HG02610 (cell line): ENCODE measurements around the gene MRPL40.
"Not testable (repeated sequence)": the region's sequence is repeated elsewhere in the genome, so short reads cannot be mapped to it uniquely, and the experiment has no call there.

Source experiments
- ATAC-seq: cut with Tn5 transposase; IDR thresholded peaks from one replicate; pipeline ENCODE4 v1.9.1; 2021; ENCODE audit warnings: mild to moderate bottlenecking, moderate library complexity; ENCODE audit not compliant: unreplicated experiment

Gene MRPL40

DNA sequence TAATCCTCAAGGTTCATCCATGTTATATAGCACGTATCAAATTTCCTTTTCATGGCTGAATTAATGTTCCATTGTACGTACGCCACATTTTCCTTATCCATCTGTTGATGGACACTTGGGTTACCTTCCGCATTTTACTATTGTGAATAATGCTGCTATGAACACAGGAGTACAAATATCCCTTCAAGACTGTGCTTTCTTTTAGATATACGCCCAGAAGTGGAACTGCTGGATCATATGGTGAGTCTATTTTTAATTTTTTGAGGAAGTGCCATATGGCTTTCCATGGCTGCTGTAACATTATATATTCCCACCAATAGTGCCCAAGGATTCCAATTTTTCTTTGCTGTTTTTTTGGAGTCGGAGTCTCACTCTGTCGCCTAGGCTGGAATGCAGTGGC is 6.0 kb downstream of the MRPL40 start:
- ATAC-seq = no peak

DNA sequence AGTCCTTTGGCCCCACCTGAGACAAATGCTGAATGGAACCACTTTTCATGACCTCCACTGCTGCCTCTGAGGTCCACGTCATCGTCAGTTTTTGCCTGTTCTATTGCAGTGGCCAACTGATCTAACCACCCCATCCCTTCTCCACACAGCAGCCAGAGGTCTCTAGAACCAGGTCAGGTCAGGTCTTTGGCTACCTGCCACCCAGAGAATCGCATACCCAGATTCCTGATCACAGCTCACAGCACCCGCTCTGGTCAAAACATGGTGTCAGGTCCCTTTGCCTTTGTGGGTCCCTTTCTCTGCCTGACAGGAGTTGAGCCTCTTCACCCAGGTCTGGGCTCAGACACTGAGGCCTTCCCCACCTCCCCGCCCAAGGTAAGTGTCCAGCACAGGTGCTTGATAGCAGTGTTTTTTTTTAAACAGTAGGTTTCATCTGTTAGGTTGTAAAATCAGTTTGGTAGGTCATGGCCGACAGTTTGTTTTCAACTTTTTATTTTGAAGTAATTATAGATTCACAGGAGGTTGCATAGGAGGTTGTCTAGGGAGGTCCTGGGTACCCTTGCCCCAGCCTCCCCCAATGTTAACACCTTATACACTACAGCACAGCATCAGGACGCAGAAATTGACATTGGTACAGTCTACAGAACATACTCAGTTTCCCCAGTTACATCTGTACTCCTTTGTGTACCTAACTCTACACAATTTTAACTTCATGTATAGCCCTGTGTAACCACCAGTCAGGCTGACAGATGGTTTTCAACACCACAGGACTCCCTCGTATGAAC is 8.3 kb downstream of the MRPL40 start:
- ATAC-seq = no peak

DNA sequence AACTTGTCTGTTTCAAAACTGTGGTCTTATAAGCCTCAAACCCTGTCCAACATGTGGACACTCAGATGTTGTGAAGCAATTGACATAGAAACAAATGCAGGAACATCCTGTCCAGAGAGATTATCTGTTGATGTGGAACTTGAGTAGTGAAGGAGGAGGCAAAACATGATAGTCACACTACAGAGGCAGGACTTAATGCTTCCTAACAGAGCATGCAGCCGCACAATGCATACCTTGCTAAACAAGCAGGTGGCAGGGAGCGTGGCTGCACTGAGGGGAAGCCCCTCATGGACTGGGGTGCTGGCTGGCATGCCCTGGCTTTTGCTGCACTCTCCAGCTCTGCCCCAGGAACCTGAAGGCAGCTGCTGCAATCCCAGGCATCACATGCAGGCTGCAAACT is 9.8 kb downstream of the MRPL40 start:
- no peak for ATAC-seq

DNA sequence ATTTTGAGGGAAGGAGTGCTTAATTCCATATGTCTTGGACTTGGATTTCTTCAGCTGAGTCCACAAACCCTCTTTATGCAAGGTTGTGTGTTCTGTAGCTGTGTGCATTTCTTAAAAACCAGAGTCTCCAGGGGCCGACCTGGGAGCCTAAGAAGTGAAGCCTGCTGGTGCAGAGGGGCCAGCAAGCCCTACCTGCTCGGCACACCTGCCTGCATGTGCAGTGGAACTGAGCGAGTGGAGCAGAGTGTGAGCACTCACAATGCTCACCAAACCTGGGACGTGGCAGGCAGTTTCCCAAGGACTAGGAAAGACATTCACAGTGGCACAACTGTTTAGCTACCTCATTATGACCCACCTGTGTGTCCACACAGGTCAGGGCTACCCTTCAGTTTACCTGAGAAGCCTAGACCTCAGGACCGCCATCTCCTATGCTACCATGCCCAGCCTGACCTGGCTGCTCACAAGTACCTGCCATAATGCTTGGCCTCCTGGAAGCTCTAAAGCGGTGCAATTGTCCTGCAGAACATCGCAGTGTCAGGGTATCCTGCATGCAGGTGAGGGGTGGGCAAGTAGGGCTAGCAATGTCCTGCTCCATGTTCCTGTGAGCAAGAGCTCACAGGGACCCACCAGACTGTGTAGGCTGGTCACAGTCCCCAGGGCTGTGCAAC is 11.3 kb downstream of the MRPL40 start:
- no peak for ATAC-seq

DNA sequence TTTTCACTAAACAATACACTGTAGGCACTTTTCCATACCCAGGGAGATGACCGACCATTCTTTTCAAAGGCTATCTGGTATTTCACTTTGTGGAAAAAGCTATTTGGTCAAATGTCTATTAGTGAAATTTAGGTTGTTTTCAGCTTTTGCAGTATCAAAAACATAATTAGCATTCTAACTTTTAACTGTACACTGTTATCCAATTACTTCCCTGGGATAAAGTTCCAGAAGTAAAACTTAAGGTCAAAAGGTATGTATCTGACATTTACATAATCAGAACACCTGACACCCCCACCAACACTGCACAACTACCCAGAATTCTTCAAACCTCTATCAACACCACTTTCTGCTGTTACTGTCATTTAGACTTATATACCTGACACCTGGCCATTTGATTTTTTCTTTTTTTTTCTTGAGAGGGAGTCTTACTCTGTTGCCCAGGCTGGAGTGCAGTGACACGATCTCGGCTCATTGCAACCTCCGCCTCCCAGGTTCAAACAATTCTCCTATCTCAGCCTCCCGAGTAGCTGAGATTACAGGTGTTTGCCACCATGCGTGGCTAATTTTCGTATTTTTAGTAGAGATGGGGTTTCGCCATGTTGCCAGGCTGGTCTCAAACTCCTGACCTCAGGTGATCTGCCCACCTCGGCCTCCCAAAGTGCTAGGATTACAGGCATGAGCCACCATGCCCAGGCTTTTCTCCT is 13.1 kb downstream of the MRPL40 start:
- not testable (repeated sequence) for ATAC-seq

DNA sequence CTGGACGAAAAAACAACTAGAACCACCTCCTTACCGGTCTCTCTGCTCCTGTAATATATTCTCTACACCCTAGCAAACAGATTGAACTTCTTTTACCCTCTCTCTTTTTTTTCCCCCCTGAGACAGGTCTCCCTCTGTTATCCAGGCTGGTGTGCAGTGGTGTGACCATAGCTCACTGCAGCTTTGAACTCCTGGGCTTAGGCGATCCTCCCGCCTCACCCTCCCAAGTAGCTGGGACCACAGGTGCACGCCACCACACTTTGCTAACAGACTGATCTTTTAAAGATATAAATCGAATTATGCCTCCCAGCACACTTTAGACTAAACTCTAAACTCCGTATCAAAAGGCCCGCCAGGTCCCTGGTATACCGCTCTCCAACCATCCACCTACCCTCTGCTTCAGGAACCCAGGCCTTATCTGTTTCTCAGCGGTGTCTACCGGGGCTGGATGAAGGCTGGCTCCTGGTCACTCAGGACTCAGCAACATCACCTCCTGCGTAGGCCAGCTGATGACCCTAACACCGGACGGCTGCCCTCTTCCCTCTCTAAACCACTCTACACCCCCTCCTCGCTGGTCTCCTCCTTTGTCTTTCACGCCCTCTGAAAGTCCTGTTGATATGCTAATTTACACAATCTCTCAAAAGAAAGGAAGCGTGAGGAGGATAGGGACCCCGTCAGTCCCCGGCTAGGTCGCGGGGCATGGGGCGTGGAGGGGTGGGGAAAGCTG is 14.4 kb downstream of the MRPL40 start:
- ATAC-seq = no peak

DNA sequence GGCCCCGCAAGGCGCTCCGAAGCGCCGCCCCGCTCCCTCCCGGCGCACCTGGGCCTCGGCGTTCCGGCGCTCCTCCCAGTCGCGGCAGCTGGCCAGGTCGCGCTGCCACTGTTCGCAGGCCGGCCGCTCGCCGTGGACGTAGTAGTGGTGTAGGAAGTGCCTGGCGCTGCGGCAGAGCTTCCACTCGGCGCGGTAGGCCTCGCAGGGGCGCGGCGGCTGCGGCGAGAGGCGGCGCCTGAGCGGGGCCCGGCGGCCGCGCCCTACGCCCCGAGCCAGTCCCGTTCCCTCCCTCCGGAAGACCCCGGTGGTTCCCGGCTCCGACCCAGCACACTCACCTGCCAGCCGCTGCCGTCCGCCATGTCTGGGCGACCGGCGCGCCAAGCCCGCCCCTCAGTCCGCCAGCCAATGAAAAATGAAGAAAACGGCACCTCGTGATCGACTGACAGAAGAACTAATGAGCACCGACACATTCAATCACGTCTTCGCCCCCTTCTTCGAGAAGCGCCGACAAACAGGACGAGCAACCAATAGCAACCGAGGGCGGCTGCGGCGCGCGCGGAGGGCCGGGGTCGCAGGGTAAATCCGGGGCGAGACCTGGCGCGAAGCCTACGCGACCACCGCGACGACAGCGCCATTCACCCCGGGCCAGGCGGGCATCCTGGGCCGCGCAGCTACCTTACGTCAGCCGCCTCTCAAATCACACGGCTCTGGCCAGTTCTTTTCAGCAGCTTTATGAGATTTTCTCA is 15.2 kb downstream of the MRPL40 start, which contains the start of gene C22orf39:
TSS of gene C22orf39 (minus strand) at position 382 of the 746 bp plus-strand sequence. CDS start at position 359, 23 bp downstream.
- peak; percentile 77 for ATAC-seq

DNA sequence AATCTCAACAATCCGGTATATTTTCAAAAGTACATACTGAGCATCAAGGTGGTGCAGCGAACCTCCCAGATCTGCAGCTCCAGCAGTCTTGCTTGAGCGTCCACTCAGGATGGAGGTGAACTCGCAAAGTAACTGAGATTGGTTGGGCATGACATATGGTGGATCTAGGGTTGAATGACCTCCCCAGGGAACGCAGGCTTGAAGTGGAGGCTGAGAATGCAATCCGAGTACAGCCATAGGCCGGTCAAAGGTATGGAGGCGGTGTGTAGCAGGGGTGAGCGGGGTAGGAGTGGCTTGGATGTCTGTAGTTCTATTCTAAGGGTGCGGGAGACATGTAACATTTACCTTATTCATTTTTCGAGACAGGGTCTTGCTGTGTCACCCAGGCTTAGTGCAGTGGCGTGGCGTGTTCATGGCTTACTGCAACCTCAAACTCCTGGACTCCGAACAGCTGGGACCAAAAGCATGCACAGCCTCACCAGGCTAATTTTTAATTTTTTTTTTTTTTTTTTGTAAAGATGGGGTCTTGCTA is 15.8 kb downstream of the MRPL40 start:
- ATAC-seq = peak; percentile 36

DNA sequence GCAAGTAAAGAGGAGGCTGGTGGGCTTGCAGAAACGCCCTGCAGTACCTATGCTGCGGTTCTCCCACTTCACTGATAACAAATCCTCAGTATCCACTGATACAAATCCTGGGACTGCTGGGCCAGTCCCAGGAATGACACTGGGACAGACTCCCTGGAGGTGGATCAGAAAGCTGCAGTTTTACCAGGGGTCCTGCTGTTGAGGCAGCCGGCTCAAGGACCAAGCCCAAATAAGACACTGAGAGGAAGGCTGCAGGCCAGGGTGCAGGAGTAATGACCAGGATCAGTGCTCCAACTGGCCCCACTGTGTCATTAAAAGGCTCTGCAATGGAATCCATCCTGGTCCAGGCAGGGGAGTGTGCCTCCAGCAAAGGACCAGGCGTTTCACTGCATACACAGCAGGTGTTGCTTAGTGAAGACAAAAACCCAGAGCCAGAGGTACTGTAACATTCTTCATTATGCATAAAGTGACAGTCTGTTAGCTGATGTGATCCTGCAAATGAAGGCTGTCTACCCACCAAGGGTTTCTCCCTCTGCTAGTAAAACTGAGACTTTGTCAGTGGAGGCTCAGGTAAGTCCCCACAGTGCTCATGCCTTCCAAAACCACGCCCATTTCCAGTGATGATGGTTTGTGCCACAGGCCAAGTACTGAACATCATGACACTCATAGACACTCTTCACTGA is 16.5 kb downstream of the MRPL40 start:
- ATAC-seq = peak; percentile 32

DNA sequence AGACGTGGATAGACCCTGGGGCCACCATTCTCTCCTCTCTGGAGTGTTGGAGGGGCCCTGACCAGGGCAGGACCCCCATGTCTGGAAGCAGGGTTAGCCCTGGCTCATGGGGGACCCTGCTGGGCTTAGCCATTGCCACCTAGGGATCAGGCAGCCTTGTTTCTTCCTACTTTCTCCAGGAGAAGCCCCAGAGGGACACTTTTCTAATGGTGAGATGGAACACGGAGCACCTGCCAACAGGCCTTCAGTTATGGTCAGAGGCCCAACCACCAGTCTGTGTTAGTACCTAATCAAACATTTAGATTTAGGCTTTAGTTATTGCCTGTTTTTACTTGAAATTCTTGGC is 17.1 kb downstream of the MRPL40 start:
- ATAC-seq = no peak

DNA sequence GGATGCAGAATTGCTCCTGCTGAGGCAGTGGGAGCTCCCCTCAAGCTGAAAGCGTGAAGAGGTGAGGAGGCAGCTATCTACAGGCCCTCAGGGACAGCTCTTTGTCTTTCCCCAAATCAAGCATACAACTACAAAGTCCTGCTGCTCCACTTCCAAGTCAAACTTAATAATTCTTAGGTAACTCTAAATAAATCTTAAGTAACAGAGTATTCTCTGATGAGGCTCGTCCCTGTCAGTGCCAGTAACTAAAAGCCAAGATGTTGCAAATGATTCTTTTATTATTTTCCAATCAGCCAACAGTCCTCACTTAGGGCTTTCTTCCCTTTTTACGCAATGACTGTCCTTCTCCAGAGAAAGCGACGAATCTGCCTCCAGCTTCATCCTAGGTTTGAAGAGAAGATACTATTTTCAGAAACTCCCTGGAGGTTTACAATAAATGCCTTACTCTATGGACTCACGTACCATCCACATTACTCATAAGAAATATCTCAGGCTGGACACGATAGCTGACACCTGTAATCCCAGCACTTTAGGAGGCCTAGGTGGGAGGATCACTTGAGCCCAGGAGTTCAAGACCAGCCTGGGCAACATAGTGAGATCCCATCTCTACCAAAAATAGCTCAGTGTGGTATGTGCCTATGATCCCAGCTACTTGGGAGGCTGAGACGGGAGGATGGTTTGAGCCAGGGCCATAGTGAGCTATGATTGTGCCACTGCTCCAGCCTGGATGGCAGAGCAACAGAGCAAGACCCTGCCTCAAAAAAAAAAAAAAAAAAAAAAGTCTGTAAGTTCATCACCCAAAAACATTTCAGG is 18.2 kb downstream of the MRPL40 start:
- no peak for ATAC-seq

DNA sequence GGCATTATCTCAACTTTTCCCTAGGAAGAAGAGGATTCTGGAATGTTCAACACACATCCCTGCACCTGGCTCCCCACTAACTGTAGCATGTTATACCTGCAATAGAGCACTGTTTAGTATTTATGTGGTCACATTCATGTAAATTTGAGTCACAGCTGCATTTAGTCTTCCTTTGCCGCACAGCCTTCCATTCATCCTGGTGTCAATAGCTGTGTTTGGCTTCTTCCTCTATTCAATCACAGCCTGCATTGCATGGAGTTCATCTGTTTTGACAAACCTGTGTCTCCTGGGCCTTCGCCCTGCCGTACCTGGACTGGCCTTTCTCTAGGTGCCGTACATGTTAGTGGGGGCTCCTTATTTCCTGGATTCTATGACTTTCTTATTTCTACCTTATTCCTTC is 19.2 kb downstream of the MRPL40 start:
- no peak for ATAC-seq

DNA sequence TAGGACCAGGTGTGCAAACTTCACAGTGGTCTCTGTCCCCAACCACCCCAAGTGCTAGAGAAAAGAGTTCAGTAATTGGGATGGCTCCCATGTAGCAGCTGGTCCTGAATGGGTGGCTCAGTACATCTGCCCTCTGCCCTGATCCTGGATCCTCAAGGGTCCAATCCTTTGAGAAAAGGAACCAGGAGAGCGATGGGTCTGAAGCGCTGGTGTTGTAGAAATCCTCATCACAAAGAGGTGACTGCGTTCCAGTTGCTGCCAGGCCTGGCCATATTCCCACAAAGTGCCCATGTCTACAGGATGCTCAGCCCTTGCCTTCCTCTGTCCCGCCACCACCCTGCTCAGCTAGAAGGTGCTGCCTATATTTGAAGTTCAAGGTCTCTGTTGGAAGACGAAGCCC is 21.4 kb downstream of the MRPL40 start:
- ATAC-seq = no peak

DNA sequence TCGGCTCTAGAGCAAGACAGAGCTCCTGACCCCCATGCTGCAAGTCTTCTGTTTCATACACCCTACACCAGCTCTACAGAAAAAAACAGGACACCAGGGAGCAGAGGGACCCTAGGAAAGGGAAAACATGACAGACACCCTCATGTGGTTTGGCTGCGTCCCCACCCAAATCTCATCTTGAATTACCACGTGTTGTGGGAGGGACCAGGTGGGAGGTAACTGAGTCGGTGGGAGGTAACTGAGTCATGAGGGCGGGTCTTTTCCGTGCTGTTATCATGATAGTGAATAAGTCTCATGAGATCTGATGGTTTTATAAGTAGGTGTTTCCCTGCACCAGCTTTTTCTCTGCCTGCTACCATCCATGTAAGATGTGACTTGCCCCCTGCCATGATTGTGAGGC is 21.8 kb downstream of the MRPL40 start:
- no peak for ATAC-seq

DNA sequence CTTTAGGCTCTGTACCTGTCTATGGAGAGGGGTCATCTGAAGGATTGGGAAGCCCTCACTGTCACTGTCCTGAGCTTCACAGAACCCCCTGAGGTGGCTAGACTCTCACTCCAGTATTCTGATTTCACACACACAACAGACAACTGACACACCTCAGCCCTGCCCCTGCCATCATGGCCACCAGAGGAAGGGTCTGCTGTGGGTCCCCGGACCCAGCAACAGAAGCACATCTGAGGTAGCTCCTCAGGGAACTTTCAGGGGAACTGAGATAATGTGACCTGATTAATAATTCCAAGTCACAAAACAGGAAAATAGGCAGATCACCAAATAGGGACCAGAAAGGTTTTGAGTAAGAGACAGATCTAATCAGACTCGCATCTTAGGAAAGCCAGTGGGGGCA is 22.7 kb downstream of the MRPL40 start:
- no peak for ATAC-seq

DNA sequence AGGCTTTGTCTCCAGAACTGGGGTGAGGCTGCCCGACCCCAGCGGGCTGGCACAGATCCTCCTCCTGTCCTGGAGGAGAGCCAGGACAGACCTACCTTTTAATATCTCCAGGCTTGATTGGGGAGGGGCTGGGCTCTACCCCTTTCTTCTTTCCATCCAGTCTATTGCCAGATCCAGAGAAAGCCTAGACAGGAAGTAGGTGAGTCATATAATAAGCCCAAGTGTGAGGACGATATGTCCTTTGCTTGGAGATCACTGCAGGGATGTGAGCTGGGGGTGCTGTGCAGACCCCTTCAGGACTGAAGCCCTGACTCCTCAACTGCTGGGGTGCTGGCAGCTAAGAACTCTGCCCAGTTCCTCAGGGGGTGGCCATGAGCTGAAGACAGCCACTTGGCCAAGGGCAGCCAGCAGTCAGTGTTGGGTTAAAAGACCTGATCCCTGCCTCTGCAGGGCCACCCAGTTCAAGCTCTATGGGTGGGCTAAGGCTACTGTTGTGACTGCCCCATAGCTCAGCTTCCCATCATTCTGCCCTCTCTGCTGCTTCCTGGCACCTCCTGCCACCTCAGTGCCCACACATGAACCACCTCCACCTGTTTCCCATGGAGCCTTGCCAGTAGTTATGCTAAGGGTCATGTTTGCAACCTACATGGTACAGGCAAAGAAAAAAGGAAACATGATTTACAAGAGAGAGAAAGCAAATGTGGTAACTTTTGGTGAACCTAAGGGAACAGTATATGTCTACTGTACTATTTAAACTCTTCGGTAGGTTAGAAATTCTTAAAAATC is 23.4 kb downstream of the MRPL40 start:
- ATAC-seq = no peak

DNA sequence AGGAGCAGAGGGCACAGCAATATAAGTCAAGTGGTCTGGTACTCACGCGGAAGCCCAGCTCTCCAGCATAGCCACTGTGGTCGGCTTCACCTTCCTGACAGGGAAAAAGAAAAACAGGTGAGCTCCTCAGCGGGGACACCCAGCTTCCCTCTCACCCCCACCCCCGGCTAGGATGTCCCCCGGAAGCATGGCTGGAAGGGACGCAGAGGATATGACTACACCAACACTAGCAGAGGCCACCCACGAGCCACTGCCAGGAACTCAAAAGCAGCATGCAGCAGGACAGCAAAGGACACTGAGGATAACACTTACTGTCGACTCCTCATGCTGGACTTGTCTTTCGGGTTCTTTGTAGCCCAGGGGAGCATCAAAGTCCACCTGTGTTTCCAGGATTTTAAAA is 24.2 kb downstream of the MRPL40 start:
- ATAC-seq = no peak

DNA sequence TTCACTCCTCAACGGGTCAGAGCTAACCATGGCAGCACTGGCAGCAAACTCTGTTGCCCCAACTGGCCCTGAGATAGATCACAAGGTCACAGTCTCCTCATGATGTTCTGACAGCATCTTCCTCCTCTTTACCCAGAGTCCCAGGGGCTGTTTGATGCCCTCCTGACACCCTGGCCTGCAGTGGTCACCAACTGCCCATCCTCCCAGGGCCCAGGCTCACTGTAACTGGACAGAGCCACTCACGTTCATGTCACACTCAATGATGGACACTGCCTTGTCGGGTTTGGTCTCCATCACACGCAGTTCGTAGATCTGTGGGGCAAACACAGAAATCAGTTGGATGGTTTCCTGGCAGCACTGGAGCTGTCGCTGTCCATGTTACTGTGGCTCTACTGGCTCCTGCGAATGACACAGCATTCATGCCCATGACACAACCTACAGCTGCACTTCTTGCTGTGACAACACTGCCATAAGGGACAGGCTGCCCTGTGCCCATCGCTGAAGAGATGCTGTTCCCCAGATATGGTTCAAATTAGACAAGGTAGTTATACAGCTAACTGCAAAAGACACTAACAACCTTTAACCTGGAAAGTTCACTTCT is 25.6 kb downstream of the MRPL40 start:
- ATAC-seq = no peak
